Measurements from ENCODE around the gene ZNRF2.

- no peak for TF ChIP-seq CTCF (IDR thresholded peaks at IDR 0.05)
- TF ChIP-seq EZH2 (IDR thresholded peaks at IDR 0.05), result no peak
These were observed 95.9 kb downstream of the ZNRF2 start for GRCh38 chr7:30380294-30380693.

Measured in neural progenitor cell (in vitro differentiated cells).